OCI-LY1 (cell line): ENCODE measurements around the gene PTX4.

ENCODE experiments used
- CTCF ChIP-seq: fragments of 200-600 bp; sonication (generic), shearing (Covaris generic); IDR thresholded peaks from 2 replicates; pipeline ENCODE4 v1.5.1; 2017; ENCODE audit warnings: mild to moderate bottlenecking, antibody characterized with exemption, low read length, moderate library complexity, mixed read lengths
- EZH2 ChIP-seq: fragments of 200-600 bp; sonication (generic), shearing (Covaris generic); IDR thresholded peaks from 2 replicates; pipeline ENCODE4 v1.8.0; 2017; ENCODE audit warnings: borderline replicate concordance, mixed run types, mild to moderate bottlenecking, antibody characterized with exemption, low read length, moderate library complexity, mixed read lengths

- no peak for TF ChIP-seq EZH2
- no peak for TF ChIP-seq CTCF
Observed at GRCh38 chr16:1450841-1451240, 37.9 kb downstream of the PTX4 start.
